Heart left ventricle (tissue), 16 donors: ENCODE data around the gene CPM. TPM values are rescaled to one million over a fixed set of nuclear protein-coding genes. Genes with fewer than 3 reads are reported as not detected.

Source experiments
- ATAC-seq, 4 donors: fragments of 200-7000 bp; cut with Tn5 transposase; one replicate each; pipeline ENCODE4 v1.9.1; 2020 to 2022; ENCODE audit warnings: moderate library complexity in 4 of 4, mild to moderate bottlenecking in 3 of 4, moderate number of reproducible peaks in 1 of 4
- DNase-seq, 5 donors: peaks; one replicate each; pipeline ENCODE4 v3.0.0-alpha.2; 2020
- H3K27ac ChIP-seq, 12 donors: fragments of 200-600 bp; sonication (generic) in 4 of 12; one replicate each; pipeline versions ENCODE4 v1.5.0 to v1.8.0; 2016 to 2022; ENCODE audit warnings: mild to moderate bottlenecking in 2 of 12
- H3K27me3 ChIP-seq, 9 donors: fragments of 200-600 bp; sonication (generic) in 2 of 9; one replicate each; pipeline versions ENCODE4 v1.5.1 to v1.8.0; 2016 to 2022; ENCODE audit warnings: mild to moderate bottlenecking in 3 of 9
- H3K36me3 ChIP-seq, 9 donors: fragments of 200-600 bp; sonication (generic) in 2 of 9; one replicate each; pipeline versions ENCODE4 v1.5.0 to v1.8.0; 2018 to 2022; ENCODE audit warnings: mild to moderate bottlenecking in 2 of 9
- H3K4me1 ChIP-seq, 12 donors: fragments of 200-600 bp; sonication (generic) in 4 of 12; one replicate each; pipeline versions ENCODE4 v1.5.0 to v1.8.0; 2016 to 2022; ENCODE audit warnings: mild to moderate bottlenecking in 3 of 12
- H3K4me3 ChIP-seq, 12 donors: fragments of 200-600 bp; sonication (generic) in 4 of 12; one replicate each; pipeline versions ENCODE4 v1.5.0 to v1.8.0; 2017 to 2022; ENCODE audit warnings: mild to moderate bottlenecking in 9 of 12, moderate library complexity in 4 of 12
- H3K9me3 ChIP-seq, 12 donors: fragments of 200-600 bp; sonication (generic) in 4 of 12; one replicate each; pipeline versions ENCODE4 v1.5.0 to v1.8.0; 2016 to 2022; ENCODE audit warnings: mild to moderate bottlenecking in 1 of 12
- CTCF ChIP-seq, 12 donors: fragments of 200-600 bp; sonication (generic) in 4 of 12; IDR thresholded peaks; one replicate each; pipeline versions ENCODE4 v1.5.0 to v1.8.0; 2018 to 2022; ENCODE audit warnings: antibody characterized with exemption in 12 of 12, mild to moderate bottlenecking in 5 of 12
- POLR2A ChIP-seq, 2 donors: fragments of 450-650 bp; IDR thresholded peaks; one replicate each; pipeline ENCODE4 v1.6.1; 2017; ENCODE audit warnings: antibody characterized with exemption in 2 of 2, mild to moderate bottlenecking in 2 of 2, moderate library complexity in 2 of 2
- WGBS, 4 donors: extraction: QIAGEN DNeasy Blood & Tissue Kit in 2 of 4; methylation state at CpG; one replicate each; pipeline versions ENCODE4 v1.1.5 to v1.1.7; 2013 to 2018; 5-methylcytosine and 5-hydroxymethylcytosine counted together
- intact Hi-C, 10 donors: fragments of 100-400 bp; cut with DNase I; formaldehyde crosslinking; loops; one replicate each; pipeline versions ENCODE4 v1.11.1 to v1.14.2; 2022
- polyA plus RNA-seq, 2 donors: library from polyadenylated mRNA; stranded (reverse); fragments of 200-250 nt; gene quantifications; one replicate each; pipeline ENCODE4 v1.2.3, GENCODE V29; 2013
- total RNA-seq, 9 donors: library from RNA; depleted of rRNA in 2 of 9; stranded (reverse); fragments of >200 nt in 2 of 9; fragmentation: NEBNext Ultra II Directional in 3 of 9; extraction: Animal tissue kit (Norgen Biotek cat#: 25700) in 3 of 9; gene quantifications; one replicate each; pipeline versions ENCODE4 v1.1.0 to v1.2.4, GENCODE V29; 2016 to 2023
- donor health status: ischemic (EF 13 %, LVEDD 7.1; RV severe dilation, severe dysfunction).
- donor health status: healthy with polysubstance abuse.
- donor health status: DM: no; HTN: yes; CAD: no.
- donor health status: DM: no; HTN: no; CAD: no.
- donor health status: ischemic (EF 25% LVEDD 6.9; RV normal size, moderate dysfunction).
- donor health status: ischemic (EF 25% LVEDD 5.7; RV mildly dilated, moderate dysfunction).
- donor health status: healthy.
- donor health status: DM: yes; HTN: yes; CAD: no.
- donor health status: ischemic (EF 35%, LVEDD 5.7; RV mildly dilated, moderate dysfunction).
- donor health status: nonischemic (EF 11% LVEDD 7.7; RV severe dilation, severe dysfunction).
- donor health status: DM: yes; HTN: yes; CAD: no.
- donor health status: PGD.
- donor health status: ischemic (EF 29% LVEDD 5.4; RV normal size, mild dysfunction).
- donor health status: nonischemic (EF 23%, LVEDD 6.1; RV moderate dilation, normal function).

The CPM gene
- total and polyA plus RNA-seq, 11 donors, result 2.0 to 25.4 (median 8.8) TPM

- Histone ChIP-seq H3K4me1 (no peaks in the 10 kb centered on the region), H3K9me3 (no peaks in the 10 kb centered on the region), H3K27ac (no peak overlapping the region), H3K27me3 (no peaks in the 10 kb centered on the region), H3K36me3 (peaks cover 0 to 6% (median 0%) of the 10 kb centered on the region in 9 donors), H3K4me3 (no peak overlapping the region)
- no peak for ATAC-seq
- no peak for TF ChIP-seq POLR2A (IDR thresholded peaks at IDR 0.05)
- no peak for TF ChIP-seq CTCF (IDR thresholded peaks at IDR 0.05)
- intact Hi-C loops, result no loop called here
- no peak for DNase-seq
- WGBS, 4 donors, result 91 to 96% (median 91%) methylated on average over 3 of the region's 3 CpGs
Measured at GRCh38 chr12:68854554-68854953, 78.4 kb downstream of the CPM start.

- Histone ChIP-seq H3K4me1 (no peaks in the 10 kb centered on the region), H3K36me3 (peaks cover 0 to 6% (median 0%) of the 10 kb centered on the region in 9 donors), H3K27me3 (no peaks in the 10 kb centered on the region), H3K9me3 (no peaks in the 10 kb centered on the region), H3K27ac (no peak overlapping the region), H3K4me3 (no peak overlapping the region)
- intact Hi-C loops, result no loop called here
- TF ChIP-seq CTCF (IDR thresholded peaks at IDR 0.05) (no peak), POLR2A (IDR thresholded peaks at IDR 0.05) (no peak)
- WGBS, 4 donors, result 76 to 94% (median 88%) methylated on average over 2 of the region's 2 CpGs
- ATAC-seq, result no peak
- DNase-seq, result no peak
Measured at GRCh38 chr12:68854078-68854468, 78.9 kb downstream of the CPM start.

- TF ChIP-seq CTCF (IDR thresholded peaks at IDR 0.05), result no peak
- no peak for TF ChIP-seq POLR2A (IDR thresholded peaks at IDR 0.05)
- 89 to 93% (median 89%) methylated on average over 3 of the region's 3 CpGs for WGBS, 4 donors
- no peaks in the 10 kb centered on the region for H3K9me3 ChIP-seq
- DNase-seq (no peak), ATAC-seq (no peak)
- no peaks in the 10 kb centered on the region for H3K27me3 ChIP-seq
- intact Hi-C loops, result no loop called here
- H3K4me1 ChIP-seq, result no peaks in the 10 kb centered on the region
- no peak overlapping the region for H3K4me3 ChIP-seq
- no peak overlapping the region for H3K27ac ChIP-seq
- H3K36me3 ChIP-seq, result peaks cover 0 to 3% (median 0%) of the 10 kb centered on the region in 9 donors
Measured at GRCh38 chr12:68853396-68854077, 79.4 kb downstream of the CPM start.

GRCh38 chr12:68851592-68852306 is 81.2 kb downstream of the CPM start:
- DNase-seq (no peak), ATAC-seq (no peak)
- Histone ChIP-seq H3K27me3 (no peaks in the 10 kb centered on the region), H3K36me3 (peaks cover 0 to 3% (median 0%) of the 10 kb centered on the region in 9 donors), H3K4me3 (no peak overlapping the region), H3K27ac (no peak overlapping the region), H3K4me1 (no peaks in the 10 kb centered on the region), H3K9me3 (no peaks in the 10 kb centered on the region)
- intact Hi-C loops, result no loop called here
- 92 to 95% (median 95%) methylated on average over 2 of the region's 2 CpGs for WGBS, 4 donors
- TF ChIP-seq CTCF (IDR thresholded peaks at IDR 0.05) (no peak), POLR2A (IDR thresholded peaks at IDR 0.05) (no peak)
